Smooth muscle cell (in vitro differentiated cells): ENCODE results near the gene RASGRP3. TPM values are rescaled to one million over a fixed set of nuclear protein-coding genes. Genes with fewer than 3 reads are reported as not detected.

Experiments used
- DNase-seq: peaks from one replicate; lab custom pipeline; 2025; ENCODE audit not compliant: unreplicated experiment; lab: John Stamatoyannopoulos, UW
- H2AFZ ChIP-seq: fragments of 200-600 bp; sonication (generic); 2 replicates; pipeline ENCODE4 v1.6.0; 2016; ENCODE audit warnings: antibody characterized with exemption, low read depth, mild to moderate bottlenecking
- H3F3A ChIP-seq: fragments of 200-600 bp; sonication (generic); 2 replicates; pipeline ENCODE4 v1.6.0; 2017; ENCODE audit warnings: antibody characterized with exemption, low read depth
- H3K27ac ChIP-seq: fragments of 200-600 bp; sonication (generic); 2 replicates; pipeline ENCODE4 v1.5.1; 2016; ENCODE audit warnings: low read depth, mild to moderate bottlenecking
- H3K27me3 ChIP-seq: fragments of 200-600 bp; sonication (generic); 2 replicates; pipeline ENCODE4 v1.6.1; 2016; ENCODE audit warnings: low read depth, mild to moderate bottlenecking
- H3K36me3 ChIP-seq: fragments of 200-600 bp; sonication (generic); 2 replicates; pipeline ENCODE4 v1.5.1; 2016; ENCODE audit warnings: low read depth
- H3K4me1 ChIP-seq: fragments of 200-600 bp; sonication (generic); 2 replicates; pipeline ENCODE4 v1.5.1; 2016; ENCODE audit warnings: low read depth
- H3K4me2 ChIP-seq: fragments of 200-600 bp; sonication (generic); 2 replicates; pipeline ENCODE4 v1.6.0; 2016; ENCODE audit warnings: mild to moderate bottlenecking
- H3K4me3 ChIP-seq: fragments of 200-600 bp; sonication (generic); 2 replicates; pipeline ENCODE4 v1.5.1; 2016; ENCODE audit warnings: mild to moderate bottlenecking
- H3K79me2 ChIP-seq: fragments of 200-600 bp; sonication (generic); 2 replicates; pipeline ENCODE4 v1.6.0; 2016; ENCODE audit warnings: low read depth, mild to moderate bottlenecking
- H3K9ac ChIP-seq: fragments of 200-600 bp; sonication (generic); 2 replicates; pipeline ENCODE4 v1.6.0; 2016; ENCODE audit warnings: low read depth
- H3K9me3 ChIP-seq: fragments of 200-600 bp; sonication (generic); replicated peaks from 2 replicates; pipeline ENCODE4 v1.5.1; 2016; ENCODE audit warnings: low read depth
- H4K20me1 ChIP-seq: fragments of 200-600 bp; sonication (generic); 2 replicates; pipeline ENCODE4 v1.6.0; 2016; ENCODE audit warnings: low read depth
- WGBS: methylation state at CpG from one replicate; pipeline ENCODE4 v1.1.7; 2016; ENCODE audit warnings: low lambda C conversion rate; 5-methylcytosine and 5-hydroxymethylcytosine counted together
- polyA plus RNA-seq: library from polyadenylated mRNA; unstranded; fragments of >200 nt; fragmentation: Nextera tagmentation; extraction: Ambion mirVana; gene quantifications from 2 replicates; pipeline ENCODE4 v1.2.1, GENCODE V29; 2016
- total RNA-seq: library from RNA; depleted of rRNA; stranded (reverse); fragments of >200 nt; gene quantifications from 2 replicates; pipeline ENCODE4 v1.2.3, GENCODE V29; 2014
- TF ChIP-seq, protein P1 (sequence below): fragments of 200-600 bp; sonication (generic); IDR thresholded peaks from 2 replicates; pipeline ENCODE4 v1.5.1; 2017; ENCODE audit warnings: borderline replicate concordance, mild to moderate bottlenecking, antibody characterized with exemption; ENCODE audit not compliant: insufficient read depth, poor library complexity, severe bottlenecking

RASGRP3 gene
- total and polyA plus RNA-seq, 2 experiments from 2014 or later = 0.10 to 0.31 TPM

DNA sequence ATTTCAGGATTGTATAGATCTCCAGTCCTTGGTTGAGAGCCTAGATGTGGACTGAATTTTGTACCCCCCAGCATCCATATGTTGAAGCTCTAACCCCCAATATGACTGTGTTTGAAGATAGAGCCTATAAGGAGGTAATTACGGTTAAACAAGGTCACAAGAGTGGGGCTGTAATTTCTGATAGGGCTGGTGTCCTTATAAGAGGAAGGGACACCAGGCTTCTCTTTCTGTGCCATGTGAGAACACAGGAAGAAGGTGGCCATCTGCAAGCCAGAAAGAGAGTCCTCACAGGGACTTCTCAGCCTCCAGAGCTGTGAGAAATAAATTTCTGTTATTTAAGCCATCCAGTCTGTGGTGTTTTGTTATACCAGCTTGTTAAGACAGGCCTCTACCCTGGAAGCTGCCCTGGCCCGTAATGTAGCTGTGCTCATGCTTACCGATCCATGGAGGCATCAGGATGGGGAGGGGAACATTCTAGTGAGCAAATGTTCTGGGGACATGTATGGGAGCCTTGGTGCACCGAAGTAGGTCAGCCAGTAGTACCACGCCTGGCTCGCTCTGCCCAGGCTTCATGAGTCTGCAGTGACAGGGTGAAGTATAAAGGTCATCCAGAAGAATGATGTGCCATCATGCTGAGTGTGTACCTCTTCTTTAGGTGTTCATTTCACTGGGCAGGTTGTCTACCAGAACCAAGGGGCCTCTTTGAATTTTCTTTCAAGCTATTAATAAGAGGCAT is 16.1 kb downstream of the RASGRP3 start:
- H3K27me3 ChIP-seq = no peaks in the 10 kb centered on the region
- no peaks in the 10 kb centered on the region for H3K79me2 ChIP-seq
- no peak for DNase-seq
- no peak overlapping the region for H3K27ac ChIP-seq
- no peaks in the 10 kb centered on the region for H3K9me3 ChIP-seq
- WGBS = 97% methylated on average over 6 of the region's 6 CpGs
- TF ChIP-seq, protein P1, sequence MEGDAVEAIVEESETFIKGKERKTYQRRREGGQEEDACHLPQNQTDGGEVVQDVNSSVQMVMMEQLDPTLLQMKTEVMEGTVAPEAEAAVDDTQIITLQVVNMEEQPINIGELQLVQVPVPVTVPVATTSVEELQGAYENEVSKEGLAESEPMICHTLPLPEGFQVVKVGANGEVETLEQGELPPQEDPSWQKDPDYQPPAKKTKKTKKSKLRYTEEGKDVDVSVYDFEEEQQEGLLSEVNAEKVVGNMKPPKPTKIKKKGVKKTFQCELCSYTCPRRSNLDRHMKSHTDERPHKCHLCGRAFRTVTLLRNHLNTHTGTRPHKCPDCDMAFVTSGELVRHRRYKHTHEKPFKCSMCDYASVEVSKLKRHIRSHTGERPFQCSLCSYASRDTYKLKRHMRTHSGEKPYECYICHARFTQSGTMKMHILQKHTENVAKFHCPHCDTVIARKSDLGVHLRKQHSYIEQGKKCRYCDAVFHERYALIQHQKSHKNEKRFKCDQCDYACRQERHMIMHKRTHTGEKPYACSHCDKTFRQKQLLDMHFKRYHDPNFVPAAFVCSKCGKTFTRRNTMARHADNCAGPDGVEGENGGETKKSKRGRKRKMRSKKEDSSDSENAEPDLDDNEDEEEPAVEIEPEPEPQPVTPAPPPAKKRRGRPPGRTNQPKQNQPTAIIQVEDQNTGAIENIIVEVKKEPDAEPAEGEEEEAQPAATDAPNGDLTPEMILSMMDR = no peak
- no peak overlapping the region for H3K4me2 ChIP-seq
- no peaks in the 10 kb centered on the region for H3K36me3 ChIP-seq
- no peak overlapping the region for H2AFZ ChIP-seq
- no peaks in the 10 kb centered on the region for H4K20me1 ChIP-seq
- no peak overlapping the region for H3K4me3 ChIP-seq
- H3K4me1 ChIP-seq = no peaks in the 10 kb centered on the region
- H3K9ac ChIP-seq = no peak overlapping the region
- no peaks in the 10 kb centered on the region for H3F3A ChIP-seq

DNA sequence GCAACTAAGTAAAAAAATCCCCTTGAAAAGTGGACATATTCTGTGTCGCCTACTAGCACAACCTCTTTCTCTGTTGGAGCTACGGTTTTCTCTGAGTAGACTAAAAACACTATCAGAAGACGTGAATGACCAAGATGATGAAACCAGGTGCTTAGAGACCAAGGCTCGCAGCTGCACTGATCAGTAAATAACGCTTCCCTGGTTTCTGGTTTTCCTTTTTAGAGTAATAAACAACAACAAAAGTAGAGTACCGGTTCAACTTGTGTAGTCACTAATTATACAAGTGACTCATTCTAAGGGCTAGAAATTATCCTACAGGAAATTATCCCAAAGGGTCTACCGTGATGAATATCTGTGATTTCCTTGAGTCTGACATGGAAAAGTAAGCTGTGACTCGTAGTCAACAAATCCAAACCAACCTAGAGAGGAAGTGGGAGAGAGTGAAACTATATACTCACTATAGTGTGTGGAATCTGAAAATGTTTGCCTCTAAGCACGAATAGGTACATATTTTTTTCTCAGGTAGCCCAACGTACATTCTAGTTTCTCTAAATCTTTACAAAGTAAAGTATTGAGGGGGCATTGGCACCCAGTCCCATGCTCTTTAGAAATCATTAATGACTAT is 17.8 kb downstream of the RASGRP3 start:
- no peak for DNase-seq
- Histone ChIP-seq H3F3A (no peaks in the 10 kb centered on the region), H4K20me1 (no peaks in the 10 kb centered on the region), H3K9me3 (no peaks in the 10 kb centered on the region), H2AFZ (no peak overlapping the region), H3K4me2 (no peak overlapping the region), H3K27ac (no peak overlapping the region), H3K9ac (no peak overlapping the region), H3K36me3 (no peaks in the 10 kb centered on the region), H3K4me1 (no peaks in the 10 kb centered on the region), H3K27me3 (no peaks in the 10 kb centered on the region), H3K79me2 (no peaks in the 10 kb centered on the region), H3K4me3 (no peak overlapping the region)
- TF ChIP-seq, protein P1 = no peak
- WGBS = 70% methylated on average over 10 of the region's 10 CpGs

DNA sequence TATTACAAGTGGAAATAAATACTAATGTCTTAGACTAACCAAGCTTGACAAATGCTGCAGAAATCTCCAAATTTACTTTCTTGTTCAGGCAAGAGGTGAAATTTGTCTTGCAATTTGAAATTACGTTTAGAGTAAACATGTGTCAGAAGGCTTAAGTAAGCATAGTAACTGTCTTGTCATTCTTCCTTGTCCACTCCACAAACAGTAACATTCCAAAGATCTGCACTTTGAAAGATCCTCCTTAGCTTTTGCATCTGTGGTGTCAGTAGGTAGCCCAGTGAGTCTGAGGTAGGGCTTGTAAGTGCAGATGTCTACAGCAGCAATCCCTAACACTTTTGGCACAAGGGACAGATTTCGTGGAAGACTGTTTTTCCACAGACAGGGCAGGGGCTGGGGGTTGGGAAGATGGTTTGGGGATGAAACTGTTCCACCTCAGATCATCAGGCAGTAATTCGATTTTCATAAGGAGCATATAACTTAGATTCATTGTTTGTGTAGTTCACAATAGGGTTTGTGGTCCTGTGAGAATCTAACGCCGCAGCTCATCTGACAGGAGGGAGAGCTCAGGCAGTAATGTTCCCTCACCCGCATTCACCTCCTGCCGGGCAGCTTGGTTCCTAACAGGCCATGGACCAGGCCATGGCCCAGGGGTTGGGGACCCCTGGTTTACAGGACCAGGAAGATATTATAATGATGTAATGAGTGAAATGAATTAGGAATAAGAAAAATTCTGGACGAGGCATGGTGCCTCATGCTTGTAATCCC is 18.6 kb downstream of the RASGRP3 start:
- H3K27ac ChIP-seq = no peak overlapping the region
- H4K20me1 ChIP-seq = no peaks in the 10 kb centered on the region
- TF ChIP-seq, protein P1 = no peak
- no peak overlapping the region for H3K9ac ChIP-seq
- WGBS = 87% methylated on average over 8 of the region's 8 CpGs
- no peaks in the 10 kb centered on the region for H3K36me3 ChIP-seq
- H2AFZ ChIP-seq = no peak overlapping the region
- no peaks in the 10 kb centered on the region for H3F3A ChIP-seq
- H3K27me3 ChIP-seq = no peaks in the 10 kb centered on the region
- H3K9me3 ChIP-seq = no peaks in the 10 kb centered on the region
- H3K4me2 ChIP-seq = no peak overlapping the region
- H3K79me2 ChIP-seq = no peaks in the 10 kb centered on the region
- DNase-seq = no peak
- H3K4me3 ChIP-seq = no peak overlapping the region
- H3K4me1 ChIP-seq = no peaks in the 10 kb centered on the region
